ENCODE measurements around the gene HK2.

HK2 gene

GRCh38 chr2:74872389-74872836 lies 38.5 kb downstream of the HK2 start:
- no peak for TF ChIP-seq EZH2phosphoT487 (IDR thresholded peaks at IDR 0.05; ENCODE audit: borderline replicate concordance)
- TF ChIP-seq, protein P1, sequence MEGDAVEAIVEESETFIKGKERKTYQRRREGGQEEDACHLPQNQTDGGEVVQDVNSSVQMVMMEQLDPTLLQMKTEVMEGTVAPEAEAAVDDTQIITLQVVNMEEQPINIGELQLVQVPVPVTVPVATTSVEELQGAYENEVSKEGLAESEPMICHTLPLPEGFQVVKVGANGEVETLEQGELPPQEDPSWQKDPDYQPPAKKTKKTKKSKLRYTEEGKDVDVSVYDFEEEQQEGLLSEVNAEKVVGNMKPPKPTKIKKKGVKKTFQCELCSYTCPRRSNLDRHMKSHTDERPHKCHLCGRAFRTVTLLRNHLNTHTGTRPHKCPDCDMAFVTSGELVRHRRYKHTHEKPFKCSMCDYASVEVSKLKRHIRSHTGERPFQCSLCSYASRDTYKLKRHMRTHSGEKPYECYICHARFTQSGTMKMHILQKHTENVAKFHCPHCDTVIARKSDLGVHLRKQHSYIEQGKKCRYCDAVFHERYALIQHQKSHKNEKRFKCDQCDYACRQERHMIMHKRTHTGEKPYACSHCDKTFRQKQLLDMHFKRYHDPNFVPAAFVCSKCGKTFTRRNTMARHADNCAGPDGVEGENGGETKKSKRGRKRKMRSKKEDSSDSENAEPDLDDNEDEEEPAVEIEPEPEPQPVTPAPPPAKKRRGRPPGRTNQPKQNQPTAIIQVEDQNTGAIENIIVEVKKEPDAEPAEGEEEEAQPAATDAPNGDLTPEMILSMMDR (conservative IDR thresholded peaks at IDR 0.05; ENCODE audit: low read length): no peak
- H3K36me3 ChIP-seq (ENCODE audit: insufficient read depth, low read length): peaks cover 98% of the 10 kb centered on the region
- no peak overlapping the region for H3K4me3 ChIP-seq (ENCODE audit: low read length, poor library complexity, severe bottlenecking)
- H3K4me2 ChIP-seq (ENCODE audit: low read depth, low read length, poor library complexity, severe bottlenecking): no peak overlapping the region
- H3F3A ChIP-seq (ENCODE audit: low read depth): no peaks in the 10 kb centered on the region
- no peaks in the 10 kb centered on the region for H3K4me1 ChIP-seq (ENCODE audit: insufficient read depth, low read length, poor library complexity, severe bottlenecking)
- H4K20me1 ChIP-seq (ENCODE audit: insufficient read depth, low read length, poor library complexity, severe bottlenecking): peaks cover 7% of the 10 kb centered on the region
- no peaks in the 10 kb centered on the region for H3K9me2 ChIP-seq (replicated peaks; ENCODE audit: low read depth, low read length)
- H3K79me2 ChIP-seq (ENCODE audit: insufficient read depth, low read length): peaks cover 49% of the 10 kb centered on the region; the same call in 1 of the 2 replicates
- H3K9ac ChIP-seq (ENCODE audit: low read depth, low read length, poor library complexity, severe bottlenecking): no peak overlapping the region
- H3K9me3 ChIP-seq (ENCODE audit: insufficient read depth, low read depth, low read length): no peaks in the 10 kb centered on the region
- H2AFZ ChIP-seq (ENCODE audit: low read length): no peak overlapping the region
- no peaks in the 10 kb centered on the region for H3K27me3 ChIP-seq (ENCODE audit: insufficient read depth, low read length, poor library complexity, severe bottlenecking)

DNA sequence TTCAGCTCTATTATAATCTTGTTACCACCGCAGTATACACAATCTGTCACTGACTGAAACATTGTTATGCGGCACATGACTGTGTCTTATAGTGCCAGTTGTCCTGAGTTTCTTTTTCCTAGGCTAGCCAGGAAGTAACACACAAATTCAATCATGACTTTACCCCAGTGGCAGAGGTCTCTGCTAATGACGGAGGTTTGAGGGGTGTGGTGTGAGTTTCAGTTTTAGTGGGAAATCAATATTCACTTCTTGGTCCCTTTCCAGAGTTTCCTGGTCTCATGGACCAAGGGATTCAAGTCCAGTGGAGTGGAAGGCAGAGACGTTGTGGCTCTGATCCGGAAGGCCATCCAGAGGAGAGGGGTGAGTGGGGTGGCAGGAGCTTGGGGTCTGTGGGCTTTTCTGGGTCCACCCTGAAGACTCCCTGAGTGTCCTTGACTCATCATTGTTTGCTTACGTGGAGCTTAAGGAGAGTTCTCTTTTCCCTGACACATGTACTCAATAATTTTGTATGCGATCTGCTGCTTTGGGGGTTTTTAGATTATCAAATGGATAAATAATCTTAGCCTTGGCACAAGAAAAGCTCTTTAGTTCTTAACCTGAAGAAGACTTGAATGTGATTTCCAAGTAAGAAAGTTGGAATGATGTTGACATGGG lies 39.2 kb downstream of the HK2 start:
- Histone ChIP-seq H3K79me2 (ENCODE audit: insufficient read depth, low read length) (peaks cover 42% of the 10 kb centered on the region; the same call in 1 of the 2 replicates), H4K20me1 (ENCODE audit: insufficient read depth, low read length, poor library complexity, severe bottlenecking) (peaks cover 7% of the 10 kb centered on the region)
- TF ChIP-seq EZH2phosphoT487 (IDR thresholded peaks at IDR 0.05; ENCODE audit: borderline replicate concordance): no peak
- TF ChIP-seq, protein P1 (conservative IDR thresholded peaks at IDR 0.05; ENCODE audit: low read length): no peak

DNA sequence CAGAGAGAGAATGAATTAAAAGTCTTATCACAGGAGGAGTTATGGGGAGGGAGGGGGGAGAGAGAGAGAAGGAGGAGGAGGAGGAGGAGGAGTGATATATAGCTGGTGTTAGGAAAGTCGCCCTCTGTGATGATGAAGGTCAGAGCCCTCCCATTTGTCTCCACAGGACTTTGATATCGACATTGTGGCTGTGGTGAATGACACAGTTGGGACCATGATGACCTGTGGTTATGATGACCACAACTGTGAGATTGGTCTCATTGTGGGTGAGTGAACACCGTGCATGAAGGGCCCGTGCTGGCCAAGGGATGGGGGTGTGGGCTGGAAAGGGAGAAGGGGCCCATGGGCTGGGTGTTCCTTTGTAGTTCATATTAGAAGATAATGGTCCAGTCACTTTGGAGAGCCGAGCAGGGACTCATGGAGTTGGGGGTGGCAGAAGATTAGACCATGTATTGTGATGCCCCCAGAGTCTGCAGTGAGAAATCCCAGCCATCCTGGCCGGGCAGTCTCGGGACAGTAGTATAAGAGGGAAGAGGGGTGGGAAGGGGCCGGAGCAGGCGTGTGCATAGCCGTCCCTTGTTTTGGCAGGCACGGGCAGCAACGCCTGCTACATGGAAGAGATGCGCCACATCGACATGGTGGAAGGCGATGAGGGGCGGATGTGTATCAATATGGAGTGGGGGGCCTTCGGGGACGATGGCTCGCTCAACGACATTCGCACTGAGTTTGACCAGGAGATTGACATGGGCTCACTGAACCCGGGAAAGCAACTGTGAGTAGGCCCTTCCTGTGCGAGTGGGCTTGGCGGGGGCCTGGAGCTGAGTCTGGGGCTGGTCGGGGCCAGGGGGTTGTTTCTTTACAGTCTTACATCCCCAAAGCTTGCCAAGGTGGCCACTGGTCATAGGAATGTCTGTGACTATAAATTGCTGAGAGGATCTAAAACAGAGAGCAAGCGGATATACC lies 40.0 kb downstream of the HK2 start:
- Histone ChIP-seq H3K36me3 (ENCODE audit: insufficient read depth, low read length) (peaks cover 98% of the 10 kb centered on the region), H3K9me2 (replicated peaks; ENCODE audit: low read depth, low read length) (no peaks in the 10 kb centered on the region), H3K4me2 (ENCODE audit: low read depth, low read length, poor library complexity, severe bottlenecking) (no peak overlapping the region), H4K20me1 (ENCODE audit: insufficient read depth, low read length, poor library complexity, severe bottlenecking) (peaks cover 7% of the 10 kb centered on the region), H3K27me3 (ENCODE audit: insufficient read depth, low read length, poor library complexity, severe bottlenecking) (no peaks in the 10 kb centered on the region), H3K9me3 (ENCODE audit: insufficient read depth, low read depth, low read length) (no peaks in the 10 kb centered on the region), H3K9ac (ENCODE audit: low read depth, low read length, poor library complexity, severe bottlenecking) (no peak overlapping the region), H3K4me3 (ENCODE audit: low read length, poor library complexity, severe bottlenecking) (no peak overlapping the region), H3K4me1 (ENCODE audit: insufficient read depth, low read length, poor library complexity, severe bottlenecking) (no peaks in the 10 kb centered on the region), H2AFZ (ENCODE audit: low read length) (no peak overlapping the region), H3K79me2 (ENCODE audit: insufficient read depth, low read length) (peaks cover 34% of the 10 kb centered on the region; the same call in 1 of the 2 replicates), H3F3A (ENCODE audit: low read depth) (no peaks in the 10 kb centered on the region)
- no peak for TF ChIP-seq EZH2phosphoT487 (IDR thresholded peaks at IDR 0.05; ENCODE audit: borderline replicate concordance)
- TF ChIP-seq, protein P1 (conservative IDR thresholded peaks at IDR 0.05; ENCODE audit: low read length): no peak

More for the DNA sequence above, 39.2 kb downstream of the HK2 start:
- Histone ChIP-seq H3F3A (ENCODE audit: low read depth) (no peaks in the 10 kb centered on the region), H3K9ac (ENCODE audit: low read depth, low read length, poor library complexity, severe bottlenecking) (no peak overlapping the region), H3K9me2 (replicated peaks; ENCODE audit: low read depth, low read length) (no peaks in the 10 kb centered on the region), H3K36me3 (ENCODE audit: insufficient read depth, low read length) (peaks cover 98% of the 10 kb centered on the region), H3K4me1 (ENCODE audit: insufficient read depth, low read length, poor library complexity, severe bottlenecking) (no peaks in the 10 kb centered on the region), H3K4me3 (ENCODE audit: low read length, poor library complexity, severe bottlenecking) (no peak overlapping the region), H3K27me3 (ENCODE audit: insufficient read depth, low read length, poor library complexity, severe bottlenecking) (no peaks in the 10 kb centered on the region), H3K4me2 (ENCODE audit: low read depth, low read length, poor library complexity, severe bottlenecking) (no peak overlapping the region), H2AFZ (ENCODE audit: low read length) (no peak overlapping the region), H3K9me3 (ENCODE audit: insufficient read depth, low read depth, low read length) (no peaks in the 10 kb centered on the region)

Measured in Loucy (cell line).